Measurements from ENCODE around the gene RFPL3. TPM values are rescaled to one million over a fixed set of nuclear protein-coding genes. Genes with fewer than 3 reads are reported as not detected.
"Not testable (repeated sequence)": the region's sequence is repeated elsewhere in the genome, so short reads cannot be mapped to it uniquely, and the experiment has no call there.

The RFPL3 gene
- total RNA-seq = not detected

DNA sequence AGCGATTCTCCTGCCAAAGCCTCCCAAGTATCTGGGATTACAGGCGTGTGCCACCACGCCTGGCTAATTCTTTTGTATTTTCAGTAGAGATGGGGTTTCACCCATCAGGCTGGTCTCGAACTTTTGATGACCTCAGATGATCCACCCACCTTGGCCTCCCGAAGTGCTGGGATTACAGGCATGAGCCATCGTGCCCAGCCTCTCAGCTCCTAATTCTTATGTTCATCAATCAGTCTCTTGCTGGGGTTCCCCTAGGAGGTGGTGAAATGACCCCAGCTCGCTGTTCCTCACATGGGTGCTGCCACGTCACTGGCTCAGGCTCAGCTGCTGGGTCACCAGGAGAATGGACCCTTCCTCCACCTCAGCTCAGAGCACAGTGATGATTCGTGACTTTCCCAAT lies at the start of gene RFPL3:
Gene RFPL3 (plus strand): TSS at position 301 of the 400 bp plus-strand sequence. CDS start 205 bp downstream, outside the sequence.
- DNase-seq, H3K4me1 Mint-ChIP-seq, H3K9me3 Mint-ChIP-seq, H3K27ac Mint-ChIP-seq, H3K4me3 Mint-ChIP-seq, H3K36me3 Mint-ChIP-seq, H3K27me3 Mint-ChIP-seq: not testable (repeated sequence)

GRCh38 chr22:32308191-32308590 lies 49.5 kb upstream of the RFPL3 start:
- Mint-ChIP-seq H3K27ac (no peak overlapping the region), H3K9me3 (no peaks in the 10 kb centered on the region), H3K4me1 (no peaks in the 10 kb centered on the region), H3K27me3 (peaks cover 32% of the 10 kb centered on the region), H3K36me3 (no peaks in the 10 kb centered on the region), H3K4me3 (no peak overlapping the region)
- no peak for DNase-seq

DNA sequence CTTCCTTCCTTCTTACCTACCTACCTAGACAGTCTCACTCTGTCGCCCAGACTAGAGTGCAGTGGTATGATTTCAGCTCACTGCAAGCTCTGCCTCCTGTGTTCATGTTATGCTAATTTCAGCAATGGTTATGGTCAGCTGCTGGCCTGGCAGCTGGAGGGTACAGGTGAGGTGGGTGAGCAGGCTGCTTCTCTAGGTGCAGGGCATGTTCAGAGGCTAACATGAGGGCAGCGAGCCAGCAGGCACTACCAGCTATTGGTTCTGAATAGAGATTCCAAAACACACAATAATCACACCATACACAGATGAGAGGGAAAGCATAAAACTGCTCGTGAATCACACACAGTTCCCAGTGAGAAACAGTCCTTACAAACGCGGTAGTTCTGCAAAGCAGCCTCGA lies 48.7 kb upstream of the RFPL3 start:
- DNase-seq = no peak
- no peaks in the 10 kb centered on the region for H3K4me1 Mint-ChIP-seq
- peaks cover 30% of the 10 kb centered on the region for H3K27me3 Mint-ChIP-seq
- H3K36me3 Mint-ChIP-seq = no peaks in the 10 kb centered on the region
- no peak overlapping the region for H3K27ac Mint-ChIP-seq
- H3K9me3 Mint-ChIP-seq = no peaks in the 10 kb centered on the region
- no peak overlapping the region for H3K4me3 Mint-ChIP-seq

- H3K9me3 Mint-ChIP-seq = no peaks in the 10 kb centered on the region
- H3K27ac Mint-ChIP-seq = no peak overlapping the region
- no peak for DNase-seq
- no peaks in the 10 kb centered on the region for H3K36me3 Mint-ChIP-seq
- no peak overlapping the region for H3K4me3 Mint-ChIP-seq
- peaks cover 28% of the 10 kb centered on the region for H3K27me3 Mint-ChIP-seq
- H3K4me1 Mint-ChIP-seq = no peaks in the 10 kb centered on the region
These were observed 47.9 kb upstream of the RFPL3 start for GRCh38 chr22:32309585-32310251.

DNA sequence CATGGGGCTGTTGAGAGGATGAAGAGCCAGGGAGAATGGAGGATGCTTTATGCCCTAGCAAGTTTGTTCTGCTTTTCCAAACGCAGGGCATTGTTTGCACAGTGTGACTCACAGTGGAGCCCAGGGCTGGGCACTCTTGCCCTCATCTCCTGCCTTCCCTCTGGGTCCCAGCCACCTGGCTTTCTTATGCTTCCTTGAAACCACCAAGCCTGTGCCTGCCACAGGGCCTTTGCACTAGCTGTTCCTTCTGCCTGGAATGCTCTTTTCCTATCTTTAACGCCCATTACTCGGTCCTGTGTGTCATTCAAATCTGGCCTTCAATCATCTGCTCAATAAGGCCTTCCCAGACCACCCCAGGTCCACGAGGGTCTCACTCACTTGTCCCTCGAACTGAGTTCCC lies 46.9 kb upstream of the RFPL3 start:
- no peak overlapping the region for H3K4me3 Mint-ChIP-seq
- no peak overlapping the region for H3K27ac Mint-ChIP-seq
- no peaks in the 10 kb centered on the region for H3K36me3 Mint-ChIP-seq
- no peak for DNase-seq
- no peaks in the 10 kb centered on the region for H3K4me1 Mint-ChIP-seq
- H3K27me3 Mint-ChIP-seq = peaks cover 32% of the 10 kb centered on the region
- H3K9me3 Mint-ChIP-seq = no peaks in the 10 kb centered on the region

- Mint-ChIP-seq H3K27ac (no peak overlapping the region), H3K9me3 (no peaks in the 10 kb centered on the region), H3K4me1 (no peaks in the 10 kb centered on the region), H3K27me3 (peaks cover 28% of the 10 kb centered on the region), H3K4me3 (no peak overlapping the region), H3K36me3 (no peaks in the 10 kb centered on the region)
- DNase-seq = no peak
These were observed 46.1 kb upstream of the RFPL3 start for GRCh38 chr22:32311551-32312071.

- Mint-ChIP-seq H3K27ac (no peak overlapping the region), H3K27me3 (peaks cover 22% of the 10 kb centered on the region), H3K9me3 (no peaks in the 10 kb centered on the region), H3K4me3 (no peak overlapping the region), H3K4me1 (no peaks in the 10 kb centered on the region), H3K36me3 (no peaks in the 10 kb centered on the region)
- no peak for DNase-seq
These were observed 44.9 kb upstream of the RFPL3 start for GRCh38 chr22:32312748-32313147.

- H3K4me3 Mint-ChIP-seq = no peak overlapping the region
- H3K9me3 Mint-ChIP-seq = no peaks in the 10 kb centered on the region
- no peaks in the 10 kb centered on the region for H3K4me1 Mint-ChIP-seq
- peaks cover 24% of the 10 kb centered on the region for H3K27me3 Mint-ChIP-seq
- DNase-seq = no peak
- H3K27ac Mint-ChIP-seq = no peak overlapping the region
- H3K36me3 Mint-ChIP-seq = no peaks in the 10 kb centered on the region
These were observed 44.1 kb upstream of the RFPL3 start for GRCh38 chr22:32313532-32313931.

DNA sequence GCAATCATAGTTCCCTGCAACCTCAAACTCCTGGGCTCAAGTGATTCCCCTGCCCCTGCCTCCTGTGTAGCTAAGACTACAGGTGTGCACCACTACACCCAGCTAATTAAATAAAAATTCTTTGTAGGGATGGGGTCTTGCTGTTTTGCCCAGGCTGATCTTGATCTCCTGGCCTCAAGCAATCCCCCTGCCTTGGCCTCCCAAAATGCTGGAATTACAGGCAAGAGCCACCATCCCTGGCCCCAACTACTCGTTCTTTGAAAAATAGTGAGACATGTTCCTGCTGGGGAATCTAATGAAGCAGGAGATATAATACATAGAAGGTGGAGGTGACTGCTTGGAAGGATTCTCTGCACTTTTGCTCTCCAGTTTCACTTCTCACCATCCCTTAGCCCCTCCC lies 40.1 kb upstream of the RFPL3 start:
- H3K4me1 Mint-ChIP-seq = no peaks in the 10 kb centered on the region
- H3K27ac Mint-ChIP-seq = no peak overlapping the region
- DNase-seq = no peak
- H3K4me3 Mint-ChIP-seq = no peak overlapping the region
- H3K9me3 Mint-ChIP-seq = no peaks in the 10 kb centered on the region
- H3K27me3 Mint-ChIP-seq = peaks cover 33% of the 10 kb centered on the region
- H3K36me3 Mint-ChIP-seq = no peaks in the 10 kb centered on the region

DNA sequence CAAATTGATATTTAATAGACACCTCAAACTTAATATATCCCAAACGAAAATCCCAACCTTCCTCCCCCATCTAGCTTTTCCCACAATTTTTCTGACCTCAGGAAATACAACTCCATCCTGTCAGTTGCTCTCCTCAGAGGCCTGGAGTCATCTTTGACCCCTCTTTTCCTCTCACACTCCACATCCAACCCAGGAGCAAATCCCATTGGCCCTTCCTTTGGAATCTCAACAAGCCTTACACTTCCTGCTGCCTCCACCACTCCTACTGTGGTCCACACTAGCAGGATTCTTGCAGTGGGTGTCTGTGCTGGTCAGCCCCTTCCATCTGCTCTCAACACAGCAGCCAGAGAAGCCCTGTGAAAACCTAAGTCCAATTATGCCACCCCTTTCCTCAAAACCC lies 39.3 kb upstream of the RFPL3 start:
- no peak for DNase-seq
- no peaks in the 10 kb centered on the region for H3K36me3 Mint-ChIP-seq
- no peak overlapping the region for H3K4me3 Mint-ChIP-seq
- peaks cover 33% of the 10 kb centered on the region for H3K27me3 Mint-ChIP-seq
- no peaks in the 10 kb centered on the region for H3K4me1 Mint-ChIP-seq
- no peak overlapping the region for H3K27ac Mint-ChIP-seq
- H3K9me3 Mint-ChIP-seq = no peaks in the 10 kb centered on the region

GRCh38 chr22:32319861-32320406 lies 37.7 kb upstream of the RFPL3 start:
- Mint-ChIP-seq H3K27ac (no peak overlapping the region), H3K27me3 (peaks cover 33% of the 10 kb centered on the region), H3K36me3 (no peaks in the 10 kb centered on the region), H3K4me3 (no peak overlapping the region), H3K4me1 (no peaks in the 10 kb centered on the region), H3K9me3 (no peaks in the 10 kb centered on the region)
- no peak for DNase-seq

DNA sequence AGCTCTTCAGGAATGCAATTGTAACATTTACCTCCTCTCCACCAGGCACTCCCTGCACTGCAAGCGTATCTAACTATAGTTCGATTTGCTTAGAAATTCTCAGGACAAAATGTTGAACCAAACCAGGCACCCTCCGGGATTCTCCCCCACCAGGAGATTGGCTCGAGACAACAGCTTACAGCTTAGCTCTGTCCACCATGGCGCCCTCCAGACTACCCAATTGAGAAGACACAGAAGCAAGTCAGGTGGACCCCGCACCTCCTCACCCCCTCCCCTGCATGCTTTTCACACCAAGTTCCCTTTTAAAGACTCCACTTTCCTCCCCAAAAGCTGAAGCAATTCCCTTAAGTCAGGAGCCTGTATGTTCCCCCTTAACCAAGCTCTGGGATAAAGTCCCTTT lies 34.7 kb upstream of the RFPL3 start:
- no peak overlapping the region for H3K4me3 Mint-ChIP-seq
- no peaks in the 10 kb centered on the region for H3K4me1 Mint-ChIP-seq
- H3K36me3 Mint-ChIP-seq = no peaks in the 10 kb centered on the region
- no peaks in the 10 kb centered on the region for H3K9me3 Mint-ChIP-seq
- H3K27me3 Mint-ChIP-seq = peaks cover 28% of the 10 kb centered on the region
- H3K27ac Mint-ChIP-seq = no peak overlapping the region
- no peak for DNase-seq

- no peaks in the 10 kb centered on the region for H3K36me3 Mint-ChIP-seq
- no peaks in the 10 kb centered on the region for H3K4me1 Mint-ChIP-seq
- no peak for DNase-seq
- no peak overlapping the region for H3K4me3 Mint-ChIP-seq
- no peaks in the 10 kb centered on the region for H3K9me3 Mint-ChIP-seq
- peaks cover 21% of the 10 kb centered on the region for H3K27me3 Mint-ChIP-seq
- H3K27ac Mint-ChIP-seq = no peak overlapping the region
These were observed 34.0 kb upstream of the RFPL3 start for GRCh38 chr22:32323513-32324164.

GRCh38 chr22:32324505-32325415 lies 32.9 kb upstream of the RFPL3 start:
- DNase-seq = no peak
- Mint-ChIP-seq H3K4me3 (no peak overlapping the region), H3K4me1 (no peaks in the 10 kb centered on the region), H3K36me3 (no peaks in the 10 kb centered on the region), H3K27ac (no peak overlapping the region), H3K27me3 (peaks cover 10% of the 10 kb centered on the region), H3K9me3 (no peaks in the 10 kb centered on the region)

DNA sequence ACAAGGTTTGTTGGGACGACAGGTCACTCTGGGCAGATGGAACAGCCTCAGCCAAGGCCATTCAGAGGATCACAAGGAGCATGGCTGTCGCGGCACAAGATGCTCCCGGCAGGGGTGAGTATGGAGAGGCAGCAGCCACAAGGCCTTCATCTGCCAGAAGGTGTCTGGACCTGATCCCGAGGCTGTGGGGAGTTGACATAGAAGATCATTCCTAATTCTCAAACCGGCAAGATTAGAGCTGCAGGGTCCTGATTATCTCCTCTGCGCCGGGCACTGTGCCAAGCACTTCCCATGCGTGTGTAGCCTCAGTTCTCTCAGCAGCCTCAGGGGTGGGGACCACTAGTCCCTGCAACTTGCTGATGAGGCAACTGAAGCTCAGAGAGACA lies 32.3 kb upstream of the RFPL3 start:
- H3K36me3 Mint-ChIP-seq = no peaks in the 10 kb centered on the region
- H3K27me3 Mint-ChIP-seq = peaks cover 10% of the 10 kb centered on the region
- no peak overlapping the region for H3K4me3 Mint-ChIP-seq
- H3K27ac Mint-ChIP-seq = no peak overlapping the region
- H3K4me1 Mint-ChIP-seq = no peaks in the 10 kb centered on the region
- no peak for DNase-seq
- H3K9me3 Mint-ChIP-seq = no peaks in the 10 kb centered on the region

Data from activated naive CD8-positive, alpha-beta T cell treated with anti-CD3 and anti-CD28 coated beads for 36 hours (primary cell).